GM18526 (cell line): ENCODE results near the gene SLAMF9.

Source experiments
- POLR2A ChIP-seq: IDR thresholded peaks from 3 replicates; pipeline ENCODE4 v1.6.1; 2011; ENCODE audit not compliant: insufficient read length; ENCODE audit errors: extremely low read depth

The SLAMF9 gene

DNA sequence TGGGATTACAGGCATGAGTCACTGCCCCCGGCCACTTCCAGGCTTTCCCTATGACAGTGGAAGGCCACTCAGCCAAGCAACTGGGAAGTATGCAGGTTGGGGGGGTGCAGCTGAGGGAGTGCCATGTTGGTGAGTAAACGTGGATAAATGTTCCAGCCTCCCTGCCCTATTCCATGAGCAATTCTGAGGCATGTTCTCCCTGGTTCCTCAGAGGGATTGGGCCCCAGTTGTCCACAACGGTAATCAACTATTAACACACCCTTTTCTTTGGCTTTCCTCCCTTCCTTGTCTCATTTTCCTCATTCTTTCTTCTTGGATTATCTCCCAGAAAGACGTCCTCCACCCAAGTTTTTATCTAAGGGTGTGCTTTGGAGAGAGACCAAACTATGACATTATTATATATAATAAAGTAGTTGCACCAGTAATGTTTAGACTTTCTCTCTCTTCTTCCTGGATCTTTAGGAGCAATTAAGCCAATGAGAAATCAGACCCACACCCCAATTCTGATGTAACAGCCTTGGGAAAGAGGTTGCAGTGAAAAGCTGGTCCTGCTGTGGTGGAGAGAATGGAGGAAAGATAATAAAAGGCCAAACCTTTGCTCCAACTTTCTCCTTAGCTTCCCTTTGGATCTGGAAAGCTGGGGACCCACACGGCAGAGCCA, 6.8 kb upstream of the SLAMF9 start:
- TF ChIP-seq POLR2A: no peak

- no peak for TF ChIP-seq POLR2A
These were observed 5.4 kb upstream of the SLAMF9 start for GRCh38 chr1:159959451-159959850.

DNA sequence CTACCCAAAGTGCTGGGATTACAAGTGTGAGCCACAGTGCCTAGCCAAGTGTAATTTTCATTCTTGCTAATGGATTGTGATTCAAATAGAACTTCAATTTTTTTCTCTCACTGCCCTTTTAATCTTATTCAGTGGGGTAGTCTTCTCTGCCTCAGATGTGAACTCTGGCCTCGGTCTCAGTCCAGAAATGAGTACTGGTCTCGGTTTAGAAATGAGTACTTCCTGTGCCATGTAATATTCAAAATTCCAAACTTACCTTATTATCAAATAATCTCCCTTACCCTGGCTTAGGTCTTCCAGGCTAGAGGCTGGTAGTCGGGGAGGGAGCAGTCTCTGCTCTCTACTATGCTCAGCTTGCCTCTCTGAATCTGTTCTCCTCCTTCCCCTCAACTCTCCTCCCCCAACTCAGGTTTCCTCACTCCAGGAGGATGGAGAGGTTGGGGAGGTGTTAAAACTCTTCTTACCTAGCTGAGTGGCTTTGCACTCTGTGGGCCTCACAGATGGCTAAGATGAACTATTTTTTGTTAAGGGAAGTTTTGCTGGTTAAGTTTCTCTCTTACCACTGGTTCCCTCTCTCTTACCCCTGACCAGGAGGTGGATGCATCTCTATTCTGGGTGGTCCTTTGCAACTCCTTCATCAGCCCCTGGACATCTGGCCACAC, 4.8 kb upstream of the SLAMF9 start:
- TF ChIP-seq POLR2A: no peak

GRCh38 chr1:159957824-159958268, 3.8 kb upstream of the SLAMF9 start:
- TF ChIP-seq POLR2A: no peak

- no peak for TF ChIP-seq POLR2A
These were observed 1.4 kb upstream of the SLAMF9 start for GRCh38 chr1:159955456-159955855.

- no peak for TF ChIP-seq POLR2A
These were observed 1.1 kb downstream of the SLAMF9 start for GRCh38 chr1:159952932-159953331.

GRCh38 chr1:159951551-159951950, 2.5 kb downstream of the SLAMF9 start:
- TF ChIP-seq POLR2A: no peak

DNA sequence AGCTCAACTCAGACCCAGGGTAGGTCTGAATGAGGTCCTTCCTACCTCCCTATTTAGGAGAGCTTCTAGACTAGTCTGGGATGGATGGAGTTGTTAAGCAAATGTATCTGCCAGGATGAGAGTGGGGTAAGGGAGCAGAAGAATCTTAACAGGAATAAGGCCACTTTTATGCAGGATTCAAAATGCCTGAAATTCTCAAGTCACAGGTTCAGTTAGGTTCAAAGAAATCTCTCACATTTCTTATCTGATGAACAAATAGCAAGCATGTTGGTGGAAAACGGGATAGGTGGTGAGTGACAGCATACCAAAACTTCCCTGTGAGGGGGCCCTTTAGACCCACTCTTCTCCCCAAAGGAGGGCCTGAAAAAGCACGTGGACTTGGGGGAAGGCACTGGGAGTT, 3.0 kb downstream of the SLAMF9 start:
- TF ChIP-seq POLR2A: no peak

GRCh38 chr1:159949981-159950381, 4.1 kb downstream of the SLAMF9 start:
- no peak for TF ChIP-seq POLR2A

GRCh38 chr1:159949123-159949522, 4.9 kb downstream of the SLAMF9 start:
- no peak for TF ChIP-seq POLR2A

DNA sequence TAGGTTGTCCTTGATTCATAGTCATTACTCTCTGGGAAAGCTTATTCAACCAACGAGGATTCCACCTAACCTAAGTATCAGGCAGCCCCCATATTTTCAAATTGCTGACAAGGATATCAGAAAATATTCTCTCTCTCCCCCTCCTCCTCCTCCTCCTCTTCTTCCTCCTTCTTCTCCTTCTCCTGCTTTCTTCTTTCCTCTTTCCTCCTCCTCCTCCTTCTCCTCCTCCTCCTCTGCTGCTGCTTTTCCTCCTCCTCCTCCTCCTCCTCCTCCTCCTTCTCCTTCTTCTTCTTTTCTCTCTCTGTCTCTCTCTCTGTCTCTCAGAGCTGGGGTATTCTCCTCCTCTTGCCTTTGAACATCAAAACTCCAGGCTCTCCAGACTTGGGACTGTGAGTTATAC, 6.1 kb downstream of the SLAMF9 start:
- no peak for TF ChIP-seq POLR2A

GRCh38 chr1:159946242-159947187, 7.5 kb downstream of the SLAMF9 start:
- TF ChIP-seq POLR2A: no peak

GRCh38 chr1:159945483-159946241, 8.4 kb downstream of the SLAMF9 start, which contains the start of gene IGSF9:
IGSF9 (minus strand) TSS chr1:159945613; CDS start chr1:159943454, 2,159 bp downstream.
- TF ChIP-seq POLR2A: no peak

- TF ChIP-seq POLR2A: no peak
These were observed 9.2 kb downstream of the SLAMF9 start for GRCh38 chr1:159944623-159945455.
